Right atrium auricular region (tissue), 2 donors: ENCODE results near the gene MYOD1. TPM values are rescaled to one million over a fixed set of nuclear protein-coding genes. Genes with fewer than 3 reads are reported as not detected.

Experiments
- DNase-seq: peaks from one replicate; pipeline ENCODE4 v3.0.0-alpha.2; 2019; ENCODE audit warnings: low spot score
- H3K27ac ChIP-seq, 2 donors: fragments of 200-600 bp; sonication (generic); 1 replicate in 1 of 2; 2 replicates in 1 of 2; pipeline ENCODE4 v1.5.1; 2016 to 2019
- H3K27me3 ChIP-seq, 2 donors: fragments of 200-600 bp; sonication (generic); one replicate each; pipeline versions ENCODE4 v1.5.1 to v1.6.0; 2017 to 2019
- H3K36me3 ChIP-seq: fragments of 200-600 bp; sonication (generic); one replicate; pipeline ENCODE4 v1.5.1; 2016
- H3K4me1 ChIP-seq, 2 donors: fragments of 200-600 bp; sonication (generic); one replicate each; pipeline versions ENCODE4 v1.5.1 to v1.6.0; 2017 to 2019
- H3K4me3 ChIP-seq, 2 donors: fragments of 200-600 bp; sonication (generic); 1 replicate in 1 of 2; 2 replicates in 1 of 2; pipeline ENCODE4 v1.5.1; 2017 to 2019; ENCODE audit warnings: mild to moderate bottlenecking in 1 of 2, moderate library complexity in 1 of 2
- H3K9me3 ChIP-seq, 2 donors: fragments of 200-600 bp; sonication (generic); one replicate each; pipeline ENCODE4 v1.5.1; 2019
- total RNA-seq, 2 donors: library from RNA; depleted of rRNA; stranded (reverse); fragments of >200 nt; gene quantifications; one replicate each; pipeline ENCODE4 v1.1.0, GENCODE V29; 2016
- TF ChIP-seq, protein P1 (sequence below), 2 donors: fragments of 200-600 bp; sonication (generic); IDR thresholded peaks; one replicate each; pipeline ENCODE4 v1.5.1; 2019; ENCODE audit warnings: antibody characterized with exemption in 2 of 2

The MYOD1 gene
- total RNA-seq, 2 donors from 2014 or later, result not detected

DNA sequence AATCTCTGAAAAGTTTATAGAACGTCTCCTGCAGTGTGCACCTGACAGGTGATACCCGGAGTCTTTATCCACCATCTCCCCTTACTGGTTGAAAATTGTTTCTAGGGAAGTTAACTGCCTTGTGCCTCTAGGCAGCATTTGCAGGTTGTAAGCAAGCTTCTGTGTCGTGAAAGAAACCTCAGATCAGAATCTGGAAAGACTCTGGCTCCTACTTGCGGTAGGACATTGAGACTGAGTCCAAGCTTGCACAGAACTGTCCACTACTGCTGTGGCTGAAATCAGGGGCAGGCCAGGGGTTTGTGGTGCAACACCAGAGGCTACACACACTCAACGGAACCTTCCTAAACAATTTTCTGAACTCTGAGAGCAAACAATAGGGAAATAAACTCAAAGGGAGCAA, 34.8 kb upstream of the MYOD1 start:
- DNase-seq, result no peak
- Histone ChIP-seq H3K9me3 (no peaks in the 10 kb centered on the region), H3K27me3 (no peaks in the 10 kb centered on the region), H3K36me3 (no peaks in the 10 kb centered on the region), H3K27ac (no peak overlapping the region), H3K4me1 (no peaks in the 10 kb centered on the region), H3K4me3 (no peak overlapping the region)
- TF ChIP-seq, protein P1, sequence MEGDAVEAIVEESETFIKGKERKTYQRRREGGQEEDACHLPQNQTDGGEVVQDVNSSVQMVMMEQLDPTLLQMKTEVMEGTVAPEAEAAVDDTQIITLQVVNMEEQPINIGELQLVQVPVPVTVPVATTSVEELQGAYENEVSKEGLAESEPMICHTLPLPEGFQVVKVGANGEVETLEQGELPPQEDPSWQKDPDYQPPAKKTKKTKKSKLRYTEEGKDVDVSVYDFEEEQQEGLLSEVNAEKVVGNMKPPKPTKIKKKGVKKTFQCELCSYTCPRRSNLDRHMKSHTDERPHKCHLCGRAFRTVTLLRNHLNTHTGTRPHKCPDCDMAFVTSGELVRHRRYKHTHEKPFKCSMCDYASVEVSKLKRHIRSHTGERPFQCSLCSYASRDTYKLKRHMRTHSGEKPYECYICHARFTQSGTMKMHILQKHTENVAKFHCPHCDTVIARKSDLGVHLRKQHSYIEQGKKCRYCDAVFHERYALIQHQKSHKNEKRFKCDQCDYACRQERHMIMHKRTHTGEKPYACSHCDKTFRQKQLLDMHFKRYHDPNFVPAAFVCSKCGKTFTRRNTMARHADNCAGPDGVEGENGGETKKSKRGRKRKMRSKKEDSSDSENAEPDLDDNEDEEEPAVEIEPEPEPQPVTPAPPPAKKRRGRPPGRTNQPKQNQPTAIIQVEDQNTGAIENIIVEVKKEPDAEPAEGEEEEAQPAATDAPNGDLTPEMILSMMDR (IDR thresholded peaks at IDR 0.05), result no peak

DNA sequence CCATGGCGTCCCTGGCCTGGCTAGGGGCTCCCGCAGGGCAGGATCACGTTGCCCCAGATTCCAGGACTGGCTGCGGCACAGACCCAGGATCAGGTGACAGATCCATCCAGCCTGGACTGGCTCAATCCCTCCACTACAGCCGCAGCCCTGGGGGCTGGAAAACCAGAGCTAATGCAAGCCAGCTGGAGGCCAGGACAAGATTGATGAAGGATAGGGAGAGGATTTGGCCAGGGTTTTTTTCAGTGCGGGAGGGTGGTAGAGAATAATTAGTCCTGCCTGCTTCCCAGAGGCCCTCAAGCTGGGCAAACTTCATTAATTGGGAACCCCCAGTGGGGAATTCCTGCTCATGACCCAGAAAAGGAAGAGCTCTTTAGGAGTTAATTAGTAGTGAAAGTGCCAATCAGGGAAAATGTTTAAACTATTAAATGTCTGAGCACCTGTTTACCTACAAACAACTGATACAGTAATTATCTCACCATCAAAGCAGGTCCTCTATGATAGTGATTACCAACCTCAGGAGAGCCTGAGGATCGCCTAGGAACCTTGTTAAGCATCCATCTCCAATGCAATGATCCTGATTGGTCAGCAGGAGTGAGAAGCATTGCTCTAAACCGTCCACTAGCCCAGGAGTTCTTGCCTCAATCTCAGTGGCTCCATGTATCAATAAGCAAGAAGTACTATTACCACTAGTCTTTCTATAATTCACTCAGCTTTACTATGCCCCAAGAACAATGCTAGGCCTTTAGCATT, 33.0 kb upstream of the MYOD1 start:
- TF ChIP-seq, protein P1 (IDR thresholded peaks at IDR 0.05), result no peak
- H3K9me3 ChIP-seq, result no peaks in the 10 kb centered on the region
- H3K4me3 ChIP-seq, result no peak overlapping the region
- no peak for DNase-seq
- H3K4me1 ChIP-seq, result no peaks in the 10 kb centered on the region
- H3K36me3 ChIP-seq, result no peaks in the 10 kb centered on the region
- H3K27ac ChIP-seq, result no peak overlapping the region
- H3K27me3 ChIP-seq, result no peaks in the 10 kb centered on the region

DNA sequence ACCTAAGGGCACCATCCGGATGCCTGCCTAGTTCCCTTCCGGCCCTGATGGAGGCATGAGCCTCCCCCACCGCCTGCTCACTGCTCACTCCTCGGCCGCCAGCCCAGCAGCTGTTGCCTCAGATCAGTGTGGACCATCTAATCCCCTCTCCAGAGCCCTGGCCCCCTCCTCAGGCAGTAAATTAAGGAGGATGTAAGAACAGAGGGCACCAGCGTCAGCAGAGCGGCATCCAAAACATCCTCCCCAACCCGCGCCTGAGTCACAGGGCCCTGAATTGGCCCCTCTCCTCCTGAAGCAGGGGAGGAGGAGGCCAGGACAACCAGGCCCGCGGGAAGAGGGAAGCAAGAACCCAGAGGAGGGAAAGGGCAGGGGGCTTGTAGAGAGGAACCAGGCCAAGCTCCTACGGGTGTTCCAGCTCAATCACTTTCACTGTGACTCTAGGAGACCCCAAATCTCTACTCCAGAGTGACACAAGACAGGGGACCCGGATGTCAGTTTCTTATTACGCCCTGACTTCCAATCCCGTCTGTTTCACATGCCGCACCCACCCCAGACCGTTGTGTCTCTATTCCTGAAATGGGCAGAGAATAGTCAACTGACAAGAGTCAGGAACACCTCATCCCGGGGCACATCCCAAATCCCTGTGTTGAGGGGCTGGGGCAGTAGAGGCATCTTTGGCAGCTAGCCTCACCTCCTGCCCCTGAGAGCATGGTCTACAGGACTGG, 31.3 kb upstream of the MYOD1 start:
- Histone ChIP-seq H3K27ac (no peak overlapping the region), H3K36me3 (no peaks in the 10 kb centered on the region), H3K4me1 (no peaks in the 10 kb centered on the region), H3K27me3 (no peaks in the 10 kb centered on the region), H3K4me3 (no peak overlapping the region), H3K9me3 (no peaks in the 10 kb centered on the region)
- TF ChIP-seq, protein P1 (IDR thresholded peaks at IDR 0.05), result no peak
- DNase-seq, result no peak

DNA sequence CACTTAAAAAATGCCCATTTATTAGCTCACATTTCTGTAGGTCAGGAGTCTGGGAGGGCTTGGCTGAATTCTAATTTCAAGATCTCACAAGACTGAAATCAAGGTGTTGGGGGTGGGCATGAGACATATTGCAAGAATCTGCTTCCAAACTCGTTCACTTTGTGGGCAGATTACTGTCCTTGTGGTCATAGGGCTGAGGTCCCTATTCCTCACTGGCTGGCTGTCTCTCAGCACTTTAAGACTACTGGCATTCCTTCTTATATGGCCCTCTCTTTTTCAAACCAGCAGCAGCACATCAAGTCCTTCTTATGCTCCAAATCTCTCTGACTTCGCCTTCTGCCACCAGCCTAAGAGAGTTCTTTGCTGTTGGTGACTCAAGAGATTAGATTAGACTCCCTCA, 27.8 kb upstream of the MYOD1 start:
- Histone ChIP-seq H3K27ac (no peak overlapping the region), H3K4me1 (no peaks in the 10 kb centered on the region)
- TF ChIP-seq, protein P1 (IDR thresholded peaks at IDR 0.05), result no peak

DNA sequence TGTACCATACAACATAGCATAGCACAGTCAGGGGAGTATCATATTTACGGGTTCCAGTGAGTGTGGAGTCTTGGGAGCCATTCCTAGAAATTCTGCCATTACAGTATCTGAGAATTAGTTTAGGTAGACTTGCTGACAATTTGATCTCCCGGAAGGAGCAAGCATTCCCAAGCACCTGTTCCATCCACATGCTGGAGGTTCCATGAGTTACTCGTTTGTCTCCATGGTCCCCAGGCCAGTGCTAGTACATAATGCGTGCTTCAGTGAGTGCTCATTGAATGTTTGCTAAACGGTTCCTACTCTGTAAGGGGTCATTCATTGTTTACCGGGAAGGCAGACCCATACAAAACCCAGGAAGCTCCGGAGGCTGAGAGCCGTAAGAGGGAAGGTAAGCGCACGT, 27.4 kb upstream of the MYOD1 start:
- no peaks in the 10 kb centered on the region for H3K4me1 ChIP-seq
- no peak overlapping the region for H3K4me3 ChIP-seq
- no peaks in the 10 kb centered on the region for H3K9me3 ChIP-seq
- TF ChIP-seq, protein P1 (IDR thresholded peaks at IDR 0.05), result no peak
- peaks cover 0 to 8% of the 10 kb centered on the region in 2 donors for H3K27me3 ChIP-seq
- DNase-seq, result no peak
- no peak overlapping the region for H3K27ac ChIP-seq
- no peaks in the 10 kb centered on the region for H3K36me3 ChIP-seq

More for the DNA sequence above, 27.8 kb upstream of the MYOD1 start:
- H3K27me3 ChIP-seq, result peaks cover 0 to 8% of the 10 kb centered on the region in 2 donors
- no peaks in the 10 kb centered on the region for H3K36me3 ChIP-seq
- DNase-seq, result no peak
- H3K9me3 ChIP-seq, result no peaks in the 10 kb centered on the region
- H3K4me3 ChIP-seq, result no peak overlapping the region
